Neural progenitor cell (in vitro differentiated cells): ENCODE results near the gene ULK4.

Experiments used
- CTCF ChIP-seq: fragments of 200-600 bp; sonication (generic); IDR thresholded peaks from 2 replicates; pipeline ENCODE4 v1.5.1; 2017; ENCODE audit warnings: antibody characterized with exemption, mild to moderate bottlenecking
- EZH2phosphoT487 ChIP-seq: fragments of 200-600 bp; sonication (generic); IDR thresholded peaks from 2 replicates; pipeline ENCODE4 v1.6.1; 2017; ENCODE audit warnings: antibody characterized with exemption

DNA sequence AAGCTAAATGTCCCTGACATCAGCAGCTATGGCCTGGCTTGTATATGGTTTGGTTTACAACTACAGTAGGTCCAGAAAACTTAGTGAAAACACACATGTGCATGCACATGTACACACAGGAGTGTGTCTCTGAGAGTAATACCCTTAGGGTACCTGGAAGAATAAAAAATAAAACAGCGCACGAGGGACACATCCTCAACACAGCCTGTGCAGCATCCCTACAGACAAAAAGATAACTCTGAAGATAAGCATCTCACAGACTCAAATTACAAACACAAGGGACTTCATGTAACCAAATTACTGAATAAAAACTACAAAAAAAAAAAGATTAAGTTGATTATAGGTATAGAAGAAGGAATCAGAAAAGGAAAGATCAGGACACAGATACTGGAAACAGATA, 653.8 kb downstream of the ULK4 start:
- TF ChIP-seq CTCF, result no peak
- no peak for TF ChIP-seq EZH2phosphoT487
